G401 (cell line): ENCODE results near the gene BRMS1L. TPM values are rescaled to one million over a fixed set of nuclear protein-coding genes. Genes with fewer than 3 reads are reported as not detected.

Experiments
- DNase-seq: peaks from one replicate; pipeline ENCODE4 v3.0.0-alpha.2; 2015; ENCODE audit warnings: low spot score
- in situ Hi-C: cut with HindIII; loops from 2 replicates; pipeline ENCODE4 v1.10.0; 2016; ENCODE audit warnings: low sequenced_read_pairs, mixed read lengths
- total RNA-seq: library from RNA; depleted of rRNA; stranded (reverse); fragments of >200 nt; shearing (Covaris generic); gene quantifications from 2 replicates; pipeline ENCODE4 v1.2.3, GENCODE V29; 2014

Gene BRMS1L
- total RNA-seq, 1 experiment from 2014 or later, result 24.4 TPM

GRCh38 chr14:35855876-35856481 lies 29.8 kb downstream of the BRMS1L start:
- in situ Hi-C loops, result no loop called here
- DNase-seq, result peak; percentile 61

- no peak for DNase-seq
- in situ Hi-C loops, result no loop called here
These were observed 32.5 kb downstream of the BRMS1L start for GRCh38 chr14:35858521-35859209.

- in situ Hi-C loops, result no loop called here
- DNase-seq, result no peak
These were observed 35.2 kb downstream of the BRMS1L start for GRCh38 chr14:35861204-35861868.

- no peak for DNase-seq
- in situ Hi-C loops, result no loop called here
These were observed 39.6 kb downstream of the BRMS1L start for GRCh38 chr14:35865611-35866324.

- no peak for DNase-seq
- in situ Hi-C loops, result no loop called here
These were observed 40.6 kb downstream of the BRMS1L start for GRCh38 chr14:35866595-35867279.

- in situ Hi-C loops, result no loop called here
These were observed 41.1 kb downstream of the BRMS1L start for GRCh38 chr14:35867280-35867629.

GRCh38 chr14:35875296-35875695 lies 49.2 kb downstream of the BRMS1L start:
- no peak for DNase-seq
- in situ Hi-C loops, result no loop called here

More at GRCh38 chr14:35867280-35867629, 41.1 kb downstream of the BRMS1L start:
- DNase-seq, result no peak

- DNase-seq, result no peak
- in situ Hi-C loops, result no loop called here
These were observed 51.1 kb downstream of the BRMS1L start for GRCh38 chr14:35877276-35877675.

- peak; percentile 29 for DNase-seq
- in situ Hi-C loops, result no loop called here
These were observed 52.4 kb downstream of the BRMS1L start for GRCh38 chr14:35878272-35879150.

GRCh38 chr14:35879151-35879648 lies 53.1 kb downstream of the BRMS1L start:
- in situ Hi-C loops, result no loop called here
- no peak for DNase-seq

- peak; percentile 15 for DNase-seq
These were observed 53.6 kb downstream of the BRMS1L start for GRCh38 chr14:35879654-35880249.

GRCh38 chr14:35881280-35881679 lies 55.1 kb downstream of the BRMS1L start:
- in situ Hi-C loops, result no loop called here

More at GRCh38 chr14:35879654-35880249, 53.6 kb downstream of the BRMS1L start:
- in situ Hi-C loops, result no loop called here

GRCh38 chr14:35883677-35884293 lies 57.6 kb downstream of the BRMS1L start:
- in situ Hi-C loops, result no loop called here
- DNase-seq, result peak; percentile 17

More at GRCh38 chr14:35881280-35881679, 55.1 kb downstream of the BRMS1L start:
- DNase-seq, result no peak

GRCh38 chr14:35890308-35890707 lies 64.2 kb downstream of the BRMS1L start:
- no peak for DNase-seq
- in situ Hi-C loops, result no loop called here

GRCh38 chr14:35895256-35895655 lies 69.1 kb downstream of the BRMS1L start:
- in situ Hi-C loops, result no loop called here
- no peak for DNase-seq

GRCh38 chr14:35897616-35898111 lies 71.5 kb downstream of the BRMS1L start:
- in situ Hi-C loops, result no loop called here
- DNase-seq, result no peak

- no peak for DNase-seq
- in situ Hi-C loops, result no loop called here
These were observed 72.2 kb downstream of the BRMS1L start for GRCh38 chr14:35898217-35898775.
